GM23338 (cell line): Measurements from ENCODE around the gene MFRP.

ENCODE experiments used
- CREB1 ChIP-seq: fragments of 250-450 bp; sonication (Bioruptor Pico); IDR thresholded peaks from 2 replicates; pipeline ENCODE4 v1.5.0; 2020; ENCODE audit warnings: low read depth, mild to moderate bottlenecking, moderate library complexity
- CTCF ChIP-seq, 2 experiments: fragments of 200-600 bp in 1 of 2; sonication (generic) in 1 of 2; conservative IDR thresholded peaks; 2 replicates each; pipeline versions ENCODE4 v1.5.1 to v1.6.1; 2016 to 2017; ENCODE audit warnings: antibody characterized with exemption in 2 of 2, low read depth in 2 of 2, mild to moderate bottlenecking in 2 of 2, moderate library complexity in 1 of 2
- ETS1 ChIP-seq: IDR thresholded peaks from 2 replicates; pipeline ENCODE4 v1.6.1; 2016; ENCODE audit warnings: antibody characterized with exemption
- EZH2 ChIP-seq: fragments of 200-600 bp; sonication (generic); IDR thresholded peaks from one replicate; pipeline ENCODE4 v1.8.0; 2017; ENCODE audit warnings: antibody characterized with exemption, mild to moderate bottlenecking, low read depth; ENCODE audit not compliant: unreplicated experiment
- EZH2phosphoT487 ChIP-seq: fragments of 200-600 bp; sonication (generic); IDR thresholded peaks from one replicate; pipeline ENCODE4 v1.8.1; 2018; ENCODE audit warnings: antibody characterized with exemption; ENCODE audit not compliant: unreplicated experiment
- REST ChIP-seq: IDR thresholded peaks from one replicate; pipeline ENCODE4 v1.6.1; 2018; ENCODE audit warnings: antibody characterized with exemption; ENCODE audit not compliant: unreplicated experiment

- no peak for TF ChIP-seq REST
- TF ChIP-seq CTCF (conservative IDR thresholded peaks at IDR 0.05; ENCODE audit: low read depth in 2 of 2), result no peak
- no peak for TF ChIP-seq ETS1
- no peak for TF ChIP-seq EZH2
- no peak for TF ChIP-seq CREB1
- no peak for TF ChIP-seq EZH2phosphoT487
Measured at GRCh38 chr11:119365071-119365591, 18.6 kb upstream of the MFRP start.
